ENCODE data around the gene SMAD1.

SMAD1 gene

GRCh38 chr4:145564540-145564939 is 82.9 kb downstream of the SMAD1 start:
- H3K4me3 ChIP-seq (ENCODE audit: low read length, poor library complexity, severe bottlenecking), result no peak overlapping the region
- no peak overlapping the region for H3K9ac ChIP-seq (ENCODE audit: low read depth, low read length, poor library complexity, severe bottlenecking)
- H3K36me3 ChIP-seq (ENCODE audit: insufficient read depth, low read length), result peaks cover 2% of the 10 kb centered on the region; the same call in 1 of the 2 replicates
- H4K20me1 ChIP-seq (ENCODE audit: insufficient read depth, low read length, poor library complexity, severe bottlenecking), result no peaks in the 10 kb centered on the region
- no peak for TF ChIP-seq EZH2phosphoT487 (IDR thresholded peaks at IDR 0.05; ENCODE audit: borderline replicate concordance)
- no peak for TF ChIP-seq CTCF (conservative IDR thresholded peaks at IDR 0.05; ENCODE audit: low read length)
- no peaks in the 10 kb centered on the region for H3F3A ChIP-seq (ENCODE audit: low read depth)
- no peaks in the 10 kb centered on the region for H3K79me2 ChIP-seq (ENCODE audit: insufficient read depth, low read length)
- no peak overlapping the region for H3K4me2 ChIP-seq (ENCODE audit: low read depth, low read length, poor library complexity, severe bottlenecking)
- no peaks in the 10 kb centered on the region for H3K9me3 ChIP-seq (ENCODE audit: insufficient read depth, low read depth, low read length)
- H3K27me3 ChIP-seq (ENCODE audit: insufficient read depth, low read length, poor library complexity, severe bottlenecking), result no peaks in the 10 kb centered on the region
- H3K9me2 ChIP-seq (replicated peaks; ENCODE audit: low read depth, low read length), result no peaks in the 10 kb centered on the region
- no peak overlapping the region for H2AFZ ChIP-seq (ENCODE audit: low read length)
- H3K4me1 ChIP-seq (ENCODE audit: insufficient read depth, low read length, poor library complexity, severe bottlenecking), result peaks cover 17% of the 10 kb centered on the region

GRCh38 chr4:145565328-145565727 is 83.7 kb downstream of the SMAD1 start:
- peak overlapping the region; percentile 20 for H2AFZ ChIP-seq (ENCODE audit: low read length)
- H4K20me1 ChIP-seq (ENCODE audit: insufficient read depth, low read length, poor library complexity, severe bottlenecking), result no peaks in the 10 kb centered on the region
- peaks cover 17% of the 10 kb centered on the region for H3K4me1 ChIP-seq (ENCODE audit: insufficient read depth, low read length, poor library complexity, severe bottlenecking)
- no peaks in the 10 kb centered on the region for H3K9me2 ChIP-seq (replicated peaks; ENCODE audit: low read depth, low read length)
- no peak overlapping the region for H3K4me3 ChIP-seq (ENCODE audit: low read length, poor library complexity, severe bottlenecking)
- H3K9ac ChIP-seq (ENCODE audit: low read depth, low read length, poor library complexity, severe bottlenecking), result no peak overlapping the region
- TF ChIP-seq CTCF (conservative IDR thresholded peaks at IDR 0.05; ENCODE audit: low read length) (no peak), EZH2phosphoT487 (IDR thresholded peaks at IDR 0.05; ENCODE audit: borderline replicate concordance) (no peak)
- no peaks in the 10 kb centered on the region for H3K79me2 ChIP-seq (ENCODE audit: insufficient read depth, low read length)
- no peaks in the 10 kb centered on the region for H3K9me3 ChIP-seq (ENCODE audit: insufficient read depth, low read depth, low read length)
- H3K36me3 ChIP-seq (ENCODE audit: insufficient read depth, low read length), result no peaks in the 10 kb centered on the region
- peak overlapping the region; percentile 43 for H3K4me2 ChIP-seq (ENCODE audit: low read depth, low read length, poor library complexity, severe bottlenecking)
- no peaks in the 10 kb centered on the region for H3K27me3 ChIP-seq (ENCODE audit: insufficient read depth, low read length, poor library complexity, severe bottlenecking)
- H3F3A ChIP-seq (ENCODE audit: low read depth), result no peaks in the 10 kb centered on the region

GRCh38 chr4:145566086-145566708 is 84.5 kb downstream of the SMAD1 start:
- Histone ChIP-seq H3K36me3 (ENCODE audit: insufficient read depth, low read length) (no peaks in the 10 kb centered on the region), H3K4me1 (ENCODE audit: insufficient read depth, low read length, poor library complexity, severe bottlenecking) (peaks cover 17% of the 10 kb centered on the region), H3K9me3 (ENCODE audit: insufficient read depth, low read depth, low read length) (no peaks in the 10 kb centered on the region), H3K4me2 (ENCODE audit: low read depth, low read length, poor library complexity, severe bottlenecking) (peak overlapping the region; percentile 43), H3K27me3 (ENCODE audit: insufficient read depth, low read length, poor library complexity, severe bottlenecking) (no peaks in the 10 kb centered on the region), H3K4me3 (ENCODE audit: low read length, poor library complexity, severe bottlenecking) (no peak overlapping the region), H3K9ac (ENCODE audit: low read depth, low read length, poor library complexity, severe bottlenecking) (no peak overlapping the region), H4K20me1 (ENCODE audit: insufficient read depth, low read length, poor library complexity, severe bottlenecking) (no peaks in the 10 kb centered on the region), H3F3A (ENCODE audit: low read depth) (no peaks in the 10 kb centered on the region), H3K79me2 (ENCODE audit: insufficient read depth, low read length) (no peaks in the 10 kb centered on the region), H2AFZ (ENCODE audit: low read length) (0 out of 2 replicates have a peak overlapping the region, but pooled peaks have one; percentile 20), H3K9me2 (replicated peaks; ENCODE audit: low read depth, low read length) (no peaks in the 10 kb centered on the region)
- TF ChIP-seq EZH2phosphoT487 (IDR thresholded peaks at IDR 0.05; ENCODE audit: borderline replicate concordance) (no peak), CTCF (conservative IDR thresholded peaks at IDR 0.05; ENCODE audit: low read length) (no peak)
